SK-N-SH treated with all-trans-retinoic acid at 6 μM for 48 hours (cell line): ENCODE data around the gene GTF2B.
"Not testable (repeated sequence)": the region's sequence is repeated elsewhere in the genome, so short reads cannot be mapped to it uniquely, and the experiment has no call there.

Source experiments
- ATAC-seq: fragments of 200-7000 bp; cut with Tn5 transposase; 3 replicates; pipeline ENCODE4 v1.9.1; 2020; ENCODE audit warnings: mild to moderate bottlenecking, moderate library complexity
- ARNTL ChIP-seq: fragments of 450-650 bp; formaldehyde crosslinking; IDR thresholded peaks from 2 replicates; pipeline ENCODE4 v1.5.0; 2020; ENCODE audit warnings: low read depth, mild to moderate bottlenecking, moderate library complexity, borderline replicate concordance
- BACH2 ChIP-seq: fragments of 250-450 bp; sonication (Bioruptor Pico); IDR thresholded peaks from 2 replicates; pipeline ENCODE4 v1.9.0; 2021; ENCODE audit warnings: mild to moderate bottlenecking, borderline replicate concordance
- CSDC2 ChIP-seq: fragments of 250-450 bp; sonication (Bioruptor Pico); IDR thresholded peaks from 2 replicates; pipeline ENCODE4 v1.5.0; 2020; ENCODE audit warnings: mild to moderate bottlenecking, moderate library complexity
- ESRRG ChIP-seq: fragments of 250-450 bp; sonication (Bioruptor Pico); IDR thresholded peaks from 2 replicates; pipeline ENCODE4 v1.6.1; 2021; ENCODE audit warnings: mild to moderate bottlenecking
- GLIS3 ChIP-seq: fragments of 250-450 bp; sonication (Bioruptor Pico); IDR thresholded peaks from 2 replicates; pipeline ENCODE4 v1.5.0; 2020; ENCODE audit warnings: mild to moderate bottlenecking, moderate library complexity
- OSR1 ChIP-seq: fragments of 250-450 bp; sonication (Bioruptor Pico); IDR thresholded peaks from 2 replicates; pipeline ENCODE4 v1.8.0; 2022; ENCODE audit warnings: moderate library complexity, mild to moderate bottlenecking, inconsistent platforms
- PPARA ChIP-seq: fragments of 250-450 bp; sonication (Bioruptor Pico); IDR thresholded peaks from 2 replicates; pipeline ENCODE4 v1.5.0; 2020; ENCODE audit warnings: mild to moderate bottlenecking, borderline replicate concordance
- RARB ChIP-seq: fragments of 250-450 bp; sonication (Bioruptor Pico); IDR thresholded peaks from 2 replicates; pipeline ENCODE4 v1.8.0; 2021; ENCODE audit warnings: mild to moderate bottlenecking, moderate library complexity
- SNAI2 ChIP-seq: fragments of 250-450 bp; sonication (Bioruptor Pico); IDR thresholded peaks from 2 replicates; pipeline ENCODE4 v1.5.0; 2020; ENCODE audit warnings: mild to moderate bottlenecking, moderate library complexity
- TCF4 ChIP-seq: fragments of 250-450 bp; sonication (Bioruptor Pico); IDR thresholded peaks from 2 replicates; pipeline ENCODE4 v1.8.0; 2021; ENCODE audit warnings: mild to moderate bottlenecking, moderate library complexity, borderline replicate concordance
- TOX ChIP-seq: fragments of 250-450 bp; sonication (Bioruptor Pico); IDR thresholded peaks from 2 replicates; pipeline ENCODE4 v1.8.0; 2021; ENCODE audit warnings: mild to moderate bottlenecking, moderate library complexity, borderline replicate concordance
- ZC3H10 ChIP-seq: fragments of 250-450 bp; sonication (Bioruptor Pico); IDR thresholded peaks from 2 replicates; pipeline ENCODE4 v1.5.1; 2021; ENCODE audit warnings: mild to moderate bottlenecking, moderate library complexity
- ZFP3 ChIP-seq: fragments of 250-450 bp; sonication (Bioruptor Pico); IDR thresholded peaks from 2 replicates; pipeline ENCODE4 v1.5.0; 2020; ENCODE audit warnings: mild to moderate bottlenecking, moderate library complexity
- ZFP30 ChIP-seq: fragments of 450-650 bp; formaldehyde crosslinking; IDR thresholded peaks from 2 replicates; pipeline ENCODE4 v1.5.0; 2022; ENCODE audit warnings: mild to moderate bottlenecking, moderate library complexity
- ZNF565 ChIP-seq: fragments of 450-650 bp; formaldehyde crosslinking; conservative IDR thresholded peaks from 2 replicates; pipeline ENCODE4 v1.5.0; 2020; ENCODE audit warnings: low read depth, mild to moderate bottlenecking, moderate library complexity
- ZNF70 ChIP-seq: fragments of 450-650 bp; formaldehyde crosslinking; IDR thresholded peaks from 2 replicates; pipeline ENCODE4 v1.5.0; 2020; ENCODE audit warnings: mild to moderate bottlenecking, moderate library complexity
- ZNF8 ChIP-seq: fragments of 450-650 bp; formaldehyde crosslinking; IDR thresholded peaks from 2 replicates; pipeline ENCODE4 v1.5.0; 2020; ENCODE audit warnings: mild to moderate bottlenecking, moderate library complexity
- TF ChIP-seq, protein P1 (sequence below): fragments of 250-450 bp; sonication (Bioruptor Pico); IDR thresholded peaks from 2 replicates; pipeline ENCODE4 v1.8.0; 2020; ENCODE audit warnings: mild to moderate bottlenecking, moderate library complexity, borderline replicate concordance
- TF ChIP-seq, protein P2 (sequence below): fragments of 250-450 bp; sonication (Bioruptor Pico); IDR thresholded peaks from 2 replicates; pipeline ENCODE4 v1.5.1; 2021; ENCODE audit warnings: mild to moderate bottlenecking, moderate library complexity
- TF ChIP-seq, protein P3 (sequence below): fragments of 250-450 bp; sonication (Bioruptor Pico); IDR thresholded peaks from 2 replicates; pipeline ENCODE4 v1.5.0; 2020; ENCODE audit warnings: mild to moderate bottlenecking, moderate library complexity
- TF ChIP-seq, protein P4 (sequence below): fragments of 250-450 bp; sonication (Bioruptor Pico); IDR thresholded peaks from 2 replicates; pipeline ENCODE4 v1.5.1; 2020; ENCODE audit warnings: low read depth, mild to moderate bottlenecking, moderate library complexity

GTF2B gene

DNA sequence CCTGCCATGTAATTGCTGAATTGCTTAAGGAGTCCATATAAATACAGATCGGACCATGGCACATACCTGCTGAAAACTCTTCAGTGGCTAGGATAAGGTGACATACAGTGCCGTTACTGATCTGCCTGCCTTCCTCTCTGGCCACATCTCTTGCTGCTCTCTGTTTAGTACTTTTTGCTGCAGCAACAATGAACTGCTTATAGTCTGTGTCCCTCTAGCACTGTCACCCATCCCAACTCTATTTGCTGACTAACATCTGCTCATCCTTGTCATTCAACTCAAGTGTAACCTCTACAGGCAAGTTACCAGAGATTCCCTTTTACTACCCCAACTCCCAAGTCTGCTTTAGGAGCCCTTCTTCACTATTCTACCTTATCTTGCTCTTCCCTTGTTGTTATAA lies 65.6 kb downstream of the GTF2B start:
- no peak for ATAC-seq
- TF ChIP-seq, protein P1, sequence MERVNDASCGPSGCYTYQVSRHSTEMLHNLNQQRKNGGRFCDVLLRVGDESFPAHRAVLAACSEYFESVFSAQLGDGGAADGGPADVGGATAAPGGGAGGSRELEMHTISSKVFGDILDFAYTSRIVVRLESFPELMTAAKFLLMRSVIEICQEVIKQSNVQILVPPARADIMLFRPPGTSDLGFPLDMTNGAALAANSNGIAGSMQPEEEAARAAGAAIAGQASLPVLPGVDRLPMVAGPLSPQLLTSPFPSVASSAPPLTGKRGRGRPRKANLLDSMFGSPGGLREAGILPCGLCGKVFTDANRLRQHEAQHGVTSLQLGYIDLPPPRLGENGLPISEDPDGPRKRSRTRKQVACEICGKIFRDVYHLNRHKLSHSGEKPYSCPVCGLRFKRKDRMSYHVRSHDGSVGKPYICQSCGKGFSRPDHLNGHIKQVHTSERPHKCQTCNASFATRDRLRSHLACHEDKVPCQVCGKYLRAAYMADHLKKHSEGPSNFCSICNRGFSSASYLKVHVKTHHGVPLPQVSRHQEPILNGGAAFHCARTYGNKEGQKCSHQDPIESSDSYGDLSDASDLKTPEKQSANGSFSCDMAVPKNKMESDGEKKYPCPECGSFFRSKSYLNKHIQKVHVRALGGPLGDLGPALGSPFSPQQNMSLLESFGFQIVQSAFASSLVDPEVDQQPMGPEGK (CRISPR knock-in tag): no peak
- TF ChIP-seq RARB (no peak), BACH2 (CRISPR knock-in tag) (no peak), ZFP30 (no peak), PPARA (CRISPR knock-in tag) (no peak), TOX (CRISPR knock-in tag) (no peak), ZNF70 (no peak), ESRRG (CRISPR knock-in tag) (no peak), OSR1 (no peak), ZNF565 (CRISPR knock-in tag) (no peak), ZFP3 (CRISPR knock-in tag) (no peak), ARNTL (no peak)
- TF ChIP-seq, protein P2, sequence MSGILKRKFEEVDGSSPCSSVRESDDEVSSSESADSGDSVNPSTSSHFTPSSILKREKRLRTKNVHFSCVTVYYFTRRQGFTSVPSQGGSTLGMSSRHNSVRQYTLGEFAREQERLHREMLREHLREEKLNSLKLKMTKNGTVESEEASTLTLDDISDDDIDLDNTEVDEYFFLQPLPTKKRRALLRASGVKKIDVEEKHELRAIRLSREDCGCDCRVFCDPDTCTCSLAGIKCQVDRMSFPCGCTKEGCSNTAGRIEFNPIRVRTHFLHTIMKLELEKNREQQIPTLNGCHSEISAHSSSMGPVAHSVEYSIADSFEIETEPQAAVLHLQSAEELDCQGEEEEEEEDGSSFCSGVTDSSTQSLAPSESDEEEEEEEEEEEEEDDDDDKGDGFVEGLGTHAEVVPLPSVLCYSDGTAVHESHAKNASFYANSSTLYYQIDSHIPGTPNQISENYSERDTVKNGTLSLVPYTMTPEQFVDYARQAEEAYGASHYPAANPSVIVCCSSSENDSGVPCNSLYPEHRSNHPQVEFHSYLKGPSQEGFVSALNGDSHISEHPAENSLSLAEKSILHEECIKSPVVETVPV (CRISPR knock-in tag): no peak
- TF ChIP-seq, protein P3, sequence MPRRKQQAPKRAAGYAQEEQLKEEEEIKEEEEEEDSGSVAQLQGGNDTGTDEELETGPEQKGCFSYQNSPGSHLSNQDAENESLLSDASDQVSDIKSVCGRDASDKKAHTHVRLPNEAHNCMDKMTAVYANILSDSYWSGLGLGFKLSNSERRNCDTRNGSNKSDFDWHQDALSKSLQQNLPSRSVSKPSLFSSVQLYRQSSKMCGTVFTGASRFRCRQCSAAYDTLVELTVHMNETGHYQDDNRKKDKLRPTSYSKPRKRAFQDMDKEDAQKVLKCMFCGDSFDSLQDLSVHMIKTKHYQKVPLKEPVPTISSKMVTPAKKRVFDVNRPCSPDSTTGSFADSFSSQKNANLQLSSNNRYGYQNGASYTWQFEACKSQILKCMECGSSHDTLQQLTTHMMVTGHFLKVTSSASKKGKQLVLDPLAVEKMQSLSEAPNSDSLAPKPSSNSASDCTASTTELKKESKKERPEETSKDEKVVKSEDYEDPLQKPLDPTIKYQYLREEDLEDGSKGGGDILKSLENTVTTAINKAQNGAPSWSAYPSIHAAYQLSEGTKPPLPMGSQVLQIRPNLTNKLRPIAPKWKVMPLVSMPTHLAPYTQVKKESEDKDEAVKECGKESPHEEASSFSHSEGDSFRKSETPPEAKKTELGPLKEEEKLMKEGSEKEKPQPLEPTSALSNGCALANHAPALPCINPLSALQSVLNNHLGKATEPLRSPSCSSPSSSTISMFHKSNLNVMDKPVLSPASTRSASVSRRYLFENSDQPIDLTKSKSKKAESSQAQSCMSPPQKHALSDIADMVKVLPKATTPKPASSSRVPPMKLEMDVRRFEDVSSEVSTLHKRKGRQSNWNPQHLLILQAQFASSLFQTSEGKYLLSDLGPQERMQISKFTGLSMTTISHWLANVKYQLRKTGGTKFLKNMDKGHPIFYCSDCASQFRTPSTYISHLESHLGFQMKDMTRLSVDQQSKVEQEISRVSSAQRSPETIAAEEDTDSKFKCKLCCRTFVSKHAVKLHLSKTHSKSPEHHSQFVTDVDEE (CRISPR knock-in tag): no peak

DNA sequence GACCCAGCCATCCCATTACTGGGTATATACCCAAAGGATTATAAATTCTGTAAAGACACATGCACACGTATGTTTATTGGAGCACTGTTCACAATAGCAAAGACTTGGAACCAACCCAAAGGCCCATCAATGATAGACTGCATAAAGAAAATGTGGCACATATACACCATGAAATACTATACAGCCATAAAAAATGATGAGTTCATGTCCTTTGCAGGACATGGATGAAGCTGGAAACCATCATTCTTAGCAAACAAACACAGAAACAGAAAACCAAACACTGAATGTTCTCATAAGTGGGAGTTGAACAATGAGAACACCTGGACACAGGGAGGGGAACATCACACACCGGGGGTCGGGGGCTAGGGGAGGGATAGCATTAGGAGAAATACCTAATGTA lies 71.7 kb downstream of the GTF2B start:
- ATAC-seq: not testable (repeated sequence)

DNA sequence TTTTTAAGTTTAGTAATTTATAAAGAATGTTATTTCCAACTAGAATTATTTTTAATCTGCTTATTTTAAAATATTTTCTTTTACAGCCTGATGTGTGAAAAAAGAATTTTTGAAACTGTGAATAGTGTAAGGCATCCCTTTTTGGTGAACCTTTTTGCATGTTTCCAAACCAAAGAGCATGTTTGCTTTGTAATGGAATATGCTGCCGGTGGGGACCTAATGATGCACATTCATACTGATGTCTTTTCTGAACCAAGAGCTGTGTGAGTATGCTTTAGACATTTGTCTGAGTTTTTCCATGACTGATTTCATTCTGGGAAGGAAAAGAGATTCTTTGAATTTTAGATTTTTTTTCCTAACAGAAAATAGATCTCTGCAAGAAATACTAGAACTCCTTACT lies 77.9 kb downstream of the GTF2B start:
- ATAC-seq: no peak
- TF ChIP-seq ZNF565 (CRISPR knock-in tag): no peak
- TF ChIP-seq ZFP3 (CRISPR knock-in tag): no peak
- no peak for TF ChIP-seq ZNF70
- no peak for TF ChIP-seq TCF4 (CRISPR knock-in tag)
- no peak for TF ChIP-seq ZFP30
- TF ChIP-seq, protein P4, sequence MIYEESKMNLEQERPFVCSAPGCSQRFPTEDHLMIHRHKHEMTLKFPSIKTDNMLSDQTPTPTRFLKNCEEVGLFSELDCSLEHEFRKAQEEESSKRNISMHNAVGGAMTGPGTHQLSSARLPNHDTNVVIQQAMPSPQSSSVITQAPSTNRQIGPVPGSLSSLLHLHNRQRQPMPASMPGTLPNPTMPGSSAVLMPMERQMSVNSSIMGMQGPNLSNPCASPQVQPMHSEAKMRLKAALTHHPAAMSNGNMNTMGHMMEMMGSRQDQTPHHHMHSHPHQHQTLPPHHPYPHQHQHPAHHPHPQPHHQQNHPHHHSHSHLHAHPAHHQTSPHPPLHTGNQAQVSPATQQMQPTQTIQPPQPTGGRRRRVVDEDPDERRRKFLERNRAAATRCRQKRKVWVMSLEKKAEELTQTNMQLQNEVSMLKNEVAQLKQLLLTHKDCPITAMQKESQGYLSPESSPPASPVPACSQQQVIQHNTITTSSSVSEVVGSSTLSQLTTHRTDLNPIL (CRISPR knock-in tag): no peak
- TF ChIP-seq ESRRG (CRISPR knock-in tag): no peak
- TF ChIP-seq SNAI2: no peak
- TF ChIP-seq BACH2 (CRISPR knock-in tag): no peak
- no peak for TF ChIP-seq ZNF8 (CRISPR knock-in tag)
- no peak for TF ChIP-seq ZC3H10 (CRISPR knock-in tag)
- TF ChIP-seq OSR1: no peak
- TF ChIP-seq ARNTL: no peak
- no peak for TF ChIP-seq PPARA (CRISPR knock-in tag)
- TF ChIP-seq CSDC2 (CRISPR knock-in tag): no peak
- TF ChIP-seq TOX (CRISPR knock-in tag): no peak
- TF ChIP-seq, protein P2 (CRISPR knock-in tag): no peak
- TF ChIP-seq GLIS3 (CRISPR knock-in tag): no peak
- TF ChIP-seq RARB: no peak
- TF ChIP-seq, protein P3 (CRISPR knock-in tag): no peak
